GM18502 (cell line): ENCODE data around the gene CHFR.
"Not testable (repeated sequence)": the region's sequence is repeated elsewhere in the genome, so short reads cannot be mapped to it uniquely, and the experiment has no call there.

ENCODE experiments used
- ATAC-seq: cut with Tn5 transposase; IDR thresholded peaks from one replicate; pipeline ENCODE4 v1.9.1; 2021; ENCODE audit warnings: mild to moderate bottlenecking; ENCODE audit not compliant: unreplicated experiment, poor library complexity

The CHFR gene

DNA sequence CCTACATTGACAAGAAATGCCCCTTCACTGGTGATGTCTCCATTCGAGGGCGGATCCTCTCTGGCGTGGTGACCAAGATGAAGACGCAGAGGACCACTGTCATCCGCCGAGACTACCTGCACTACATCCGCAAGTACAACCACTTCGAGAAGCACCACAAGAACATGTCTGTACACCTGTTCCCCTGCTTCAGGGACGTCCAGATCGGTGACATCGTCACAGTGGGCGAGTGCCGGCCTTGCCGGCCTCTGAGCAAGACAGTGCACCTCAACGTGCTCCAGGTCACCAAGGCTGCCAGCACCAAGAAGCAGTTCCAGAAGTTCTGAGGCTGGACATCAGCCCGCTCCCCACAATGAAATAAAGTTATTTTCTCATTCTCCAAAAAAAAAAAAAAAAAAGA is 61.5 kb downstream of the CHFR start:
- ATAC-seq: no peak

DNA sequence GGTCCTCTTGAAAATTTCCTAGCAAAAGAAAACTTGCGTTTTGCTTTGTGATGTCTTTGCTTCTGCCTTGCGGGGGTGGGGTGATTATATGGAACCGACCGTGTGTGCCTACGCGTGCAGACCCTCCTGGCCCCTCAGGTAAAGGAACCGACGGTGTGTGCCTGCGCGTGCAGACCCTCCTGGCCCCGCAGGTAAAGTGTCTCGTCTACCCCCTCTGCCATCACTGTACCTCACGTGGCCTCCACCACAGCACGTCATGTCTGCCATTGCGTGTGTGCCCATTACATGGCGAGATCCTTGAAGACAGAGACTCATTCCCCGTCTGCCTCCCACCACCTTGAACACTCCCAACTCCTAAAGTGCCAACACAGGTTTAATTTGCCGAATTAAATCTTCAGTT is 62.3 kb downstream of the CHFR start:
- ATAC-seq: no peak

DNA sequence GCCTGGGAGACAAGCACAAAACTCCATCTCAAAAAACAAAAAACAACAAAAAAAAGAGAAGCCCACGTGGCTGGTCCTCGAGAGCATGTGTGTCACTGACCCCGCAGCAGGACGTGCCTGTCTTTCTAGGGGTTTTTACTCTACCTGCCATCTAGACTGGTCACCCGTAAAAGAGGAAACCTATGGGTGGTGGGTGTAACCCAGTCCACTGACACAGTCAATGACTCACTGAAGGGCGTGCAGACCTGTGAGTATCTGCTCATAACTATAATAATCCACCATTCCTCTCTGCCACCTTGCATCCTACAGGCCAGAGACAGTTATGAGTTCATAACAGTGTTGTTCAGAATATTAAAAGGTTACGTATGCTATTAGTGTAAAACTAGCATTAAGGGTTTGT is 63.4 kb downstream of the CHFR start:
- no peak for ATAC-seq

DNA sequence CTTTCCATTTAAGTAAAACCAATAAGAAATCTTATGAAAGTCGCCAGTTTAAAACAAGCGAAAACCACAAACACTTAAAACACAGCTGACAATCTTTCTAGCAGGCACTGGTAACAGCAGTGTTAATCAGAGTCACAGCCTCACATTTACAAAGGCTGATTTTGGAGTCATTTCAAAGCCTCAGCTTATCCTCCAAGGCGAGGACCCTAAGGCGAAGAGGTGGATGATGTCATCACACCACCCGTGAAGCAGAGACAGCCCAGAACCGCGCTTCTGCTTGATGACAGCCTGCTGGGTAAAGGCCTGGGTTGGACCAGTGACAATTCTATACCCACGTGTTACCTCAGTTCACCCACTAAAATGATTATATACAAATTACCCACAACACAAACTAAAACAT is 68.8 kb downstream of the CHFR start:
- ATAC-seq: no peak

GRCh38 chr12:132814232-132814631 is 73.2 kb downstream of the CHFR start:
- ATAC-seq: no peak

DNA sequence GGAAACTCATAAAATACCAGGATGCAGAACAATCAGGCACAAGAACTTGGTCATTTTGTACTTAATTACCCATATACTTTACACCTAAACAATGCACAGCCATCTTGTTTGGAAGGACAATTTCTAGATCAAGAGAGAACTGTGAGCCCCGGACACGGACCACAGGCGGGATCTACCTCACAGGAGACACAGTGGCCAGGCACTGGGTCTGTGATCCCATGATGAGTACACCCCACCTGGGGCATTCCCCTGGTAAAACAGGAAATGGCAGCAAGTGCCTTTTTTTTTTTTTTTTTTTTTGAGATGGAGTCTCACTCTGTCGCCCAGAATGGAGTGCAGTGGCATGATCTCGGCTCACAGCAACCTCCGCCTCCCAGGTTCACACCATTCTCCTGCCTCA is 74.0 kb downstream of the CHFR start:
- no peak for ATAC-seq

DNA sequence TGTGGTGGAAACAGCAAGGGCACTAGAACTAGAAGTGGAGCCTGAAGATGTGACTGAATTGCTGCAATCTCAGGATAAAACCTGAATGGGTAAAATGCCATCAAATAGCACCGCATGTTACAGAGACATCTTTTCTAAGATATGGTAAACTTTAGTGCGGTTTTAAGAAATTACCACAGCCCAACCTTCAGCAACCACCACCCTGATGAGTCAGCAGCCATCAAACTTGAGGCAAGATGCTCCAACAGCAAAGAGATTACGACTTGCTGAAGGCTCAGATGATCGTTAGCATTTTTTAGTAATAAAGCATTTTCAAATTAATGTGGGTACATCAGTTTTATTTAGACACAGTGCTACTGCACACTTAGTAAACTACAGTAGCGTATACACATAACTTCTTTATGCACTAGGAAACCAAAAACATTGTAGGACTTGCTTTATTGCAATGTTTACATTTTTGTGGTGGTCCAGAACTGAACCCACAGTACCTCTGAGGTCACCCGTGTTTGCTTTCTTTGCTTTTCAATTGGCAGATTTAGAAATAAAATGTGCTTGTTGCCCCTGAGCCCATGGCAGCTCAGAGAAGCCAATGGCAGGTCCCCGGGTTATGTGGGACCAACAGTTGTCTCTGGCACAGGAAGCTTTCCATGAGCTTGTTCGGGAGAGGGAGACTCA is 74.6 kb downstream of the CHFR start:
- no peak for ATAC-seq

DNA sequence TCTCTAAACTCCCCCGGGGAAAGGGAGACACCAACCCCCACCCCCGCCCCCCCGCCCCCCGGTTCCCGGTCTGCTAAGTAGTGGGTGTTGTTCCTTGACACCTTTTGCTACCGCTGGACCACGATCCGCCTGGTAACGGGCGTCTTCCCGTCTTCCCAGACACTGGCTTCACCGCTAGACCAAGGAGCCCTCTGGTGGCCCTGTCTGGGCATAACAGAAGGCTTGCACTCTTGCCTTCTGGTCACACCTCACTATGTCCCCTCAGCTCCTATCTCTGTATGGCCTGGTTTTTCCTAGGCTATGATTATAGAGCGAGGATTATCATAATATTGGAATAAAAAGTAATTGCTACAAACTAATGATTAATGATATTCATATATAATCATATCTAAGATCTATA is 78.0 kb downstream of the CHFR start:
- not testable (repeated sequence) for ATAC-seq

DNA sequence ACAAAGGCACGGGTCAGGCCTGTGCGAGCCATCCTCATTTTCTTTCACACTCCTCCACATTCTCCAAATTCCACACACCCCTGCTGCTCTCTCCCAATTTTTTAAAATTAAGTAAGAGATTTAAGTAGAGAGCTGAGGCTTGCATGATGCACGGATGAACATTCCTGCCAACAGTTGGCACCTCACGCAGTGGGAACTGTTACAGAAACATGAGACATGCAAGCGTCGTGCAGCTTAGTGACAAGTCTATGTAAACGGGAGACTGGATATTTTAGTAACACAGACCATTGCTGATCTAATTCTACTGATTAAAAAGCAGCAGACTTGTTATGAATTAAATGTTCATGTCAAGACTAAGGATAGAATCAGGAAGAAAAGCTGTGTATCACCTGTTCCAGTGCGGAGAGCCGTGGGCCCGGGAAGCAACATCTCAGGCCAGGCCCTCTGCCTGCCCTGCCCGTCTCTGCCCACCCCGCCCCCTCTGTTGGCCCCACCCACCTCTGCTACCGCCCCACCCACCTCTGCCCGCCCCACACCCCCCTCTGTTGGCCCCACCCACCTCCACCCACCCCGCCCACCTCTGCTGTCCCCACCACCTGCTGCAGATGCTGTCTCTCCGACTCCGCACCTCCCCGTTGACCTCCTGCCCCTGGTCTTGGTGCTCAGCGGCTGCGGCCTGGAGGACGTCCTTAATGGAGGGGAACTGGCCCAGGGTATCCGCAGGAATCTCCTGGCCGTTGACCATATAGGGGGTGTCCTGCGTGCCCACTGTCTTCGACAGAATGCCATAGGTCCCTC is 79.9 kb downstream of the CHFR start:
- ATAC-seq: no peak

GRCh38 chr12:132806857-132807256 is 80.5 kb downstream of the CHFR start:
- ATAC-seq: no peak

- ATAC-seq: no peak
These were observed 83.0 kb downstream of the CHFR start for GRCh38 chr12:132804426-132804861.

GRCh38 chr12:132803888-132804287 is 83.5 kb downstream of the CHFR start:
- ATAC-seq: no peak

- no peak for ATAC-seq
These were observed 84.3 kb downstream of the CHFR start for GRCh38 chr12:132803125-132803524.

DNA sequence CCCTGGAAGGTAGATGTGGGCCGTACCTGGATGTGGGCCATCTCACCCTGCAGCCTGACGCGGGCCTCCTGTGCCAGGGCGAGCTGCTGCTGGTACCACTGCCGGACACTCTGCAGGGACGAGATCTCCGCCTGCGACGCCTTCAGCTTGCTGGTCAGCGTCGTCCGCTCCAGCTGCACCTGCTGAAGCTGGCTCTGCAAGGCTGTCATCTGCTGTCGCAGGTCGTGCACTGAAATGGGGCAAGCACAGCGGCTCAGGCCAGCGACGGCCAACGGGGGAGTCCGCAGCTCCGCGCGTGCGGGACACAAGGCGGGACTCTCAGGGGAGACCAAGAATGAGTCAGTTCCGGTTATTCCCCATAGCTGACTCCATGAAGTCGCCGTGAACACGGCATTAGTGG is 85.7 kb downstream of the CHFR start:
- ATAC-seq: no peak

- ATAC-seq: no peak
These were observed 88.6 kb downstream of the CHFR start for GRCh38 chr12:132798836-132799235.

- no peak for ATAC-seq
These were observed 89.4 kb downstream of the CHFR start for GRCh38 chr12:132797820-132798570.

- ATAC-seq: no peak
These were observed 91.6 kb downstream of the CHFR start for GRCh38 chr12:132795847-132796246.

GRCh38 chr12:132791940-132792339 is 95.5 kb downstream of the CHFR start:
- not testable (repeated sequence) for ATAC-seq

DNA sequence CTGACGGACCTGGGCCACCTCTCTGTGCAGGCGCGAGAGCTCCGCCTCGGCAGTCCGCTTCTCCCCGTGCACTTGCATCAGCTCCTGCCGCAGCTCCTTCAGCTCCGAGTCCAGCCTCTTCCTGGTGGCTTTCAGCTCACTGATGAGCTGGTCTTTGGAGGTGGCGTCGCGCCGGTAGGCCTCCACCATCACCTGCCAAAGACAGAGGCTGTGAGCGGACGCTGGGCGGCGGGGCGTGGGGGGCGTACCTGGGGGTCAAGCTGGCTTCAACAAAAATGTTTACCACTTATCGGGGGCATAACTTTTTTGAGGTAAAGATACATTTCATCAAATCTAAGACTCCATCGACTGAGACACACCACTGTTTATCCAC is 98.3 kb downstream of the CHFR start:
- ATAC-seq: no peak

DNA sequence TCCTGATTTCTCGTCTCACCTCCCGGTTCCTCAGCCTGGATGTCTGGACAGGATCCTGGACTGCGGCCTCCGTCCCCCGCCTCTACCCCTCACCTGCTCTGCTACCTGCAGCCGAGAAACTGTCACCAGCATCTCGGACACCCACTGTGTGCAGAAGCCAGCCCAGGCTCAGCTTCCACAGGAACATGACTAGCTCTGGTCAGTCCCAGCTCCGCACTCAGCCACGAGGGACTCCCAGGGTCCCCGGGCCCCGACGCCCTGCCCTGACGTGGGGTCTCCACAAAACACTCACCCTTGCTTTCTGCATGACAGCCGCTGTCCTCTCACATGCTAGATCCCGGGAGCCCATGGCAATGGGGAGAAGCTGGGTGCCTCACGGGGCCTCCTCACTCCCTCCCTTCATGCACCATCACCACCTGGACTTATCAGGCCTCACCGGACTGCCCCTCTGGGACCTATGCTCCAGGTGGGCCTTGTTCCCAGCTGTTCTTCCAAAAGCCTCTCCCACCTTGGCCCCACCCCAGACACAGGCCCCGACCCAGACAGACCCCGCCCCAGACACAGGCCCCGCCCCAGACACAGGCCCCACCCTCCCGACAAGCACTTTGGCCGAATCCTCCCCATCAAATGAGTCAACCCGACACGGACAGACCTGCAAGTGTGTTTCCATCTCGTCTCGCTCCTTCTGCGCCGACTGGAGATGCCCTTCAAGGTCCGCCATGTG is 98.9 kb downstream of the CHFR start:
- no peak for ATAC-seq

DNA sequence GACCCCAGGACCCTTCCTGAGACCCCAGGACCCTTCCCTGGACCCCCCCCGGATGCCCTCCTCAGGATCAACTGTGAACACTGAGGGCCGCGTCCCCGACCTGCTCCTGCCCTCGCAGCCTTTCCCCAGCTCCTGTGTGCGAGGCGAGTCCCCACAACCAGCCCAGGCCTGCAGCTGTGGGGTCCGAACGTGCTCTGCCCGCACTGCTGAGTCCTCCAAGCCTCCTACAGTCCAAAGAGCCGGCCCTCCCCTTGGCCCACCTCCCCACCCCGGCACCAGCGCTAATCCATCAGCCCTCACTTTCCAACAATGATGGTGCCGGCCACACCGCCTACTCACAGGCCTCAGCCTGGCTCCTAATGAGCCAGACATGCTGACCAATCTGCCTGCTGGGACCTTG is 99.5 kb downstream of the CHFR start:
- ATAC-seq: no peak
